OCI-LY3 (cell line): ENCODE data around the gene S100A5.

Source experiments
- CTCF ChIP-seq: fragments of 200-600, 300-600 bp; sonication (generic); IDR thresholded peaks from 2 replicates; pipeline ENCODE4 v1.5.1; 2014; ENCODE audit warnings: antibody characterized with exemption, low read length, low read depth
- EZH2phosphoT487 ChIP-seq: fragments of 200-600 bp; shearing (Covaris generic); IDR thresholded peaks from 2 replicates; pipeline ENCODE4 v1.6.1; 2018; ENCODE audit warnings: antibody characterized with exemption, mixed run types, low read depth

- TF ChIP-seq CTCF (no peak), EZH2phosphoT487 (no peak)
Measured at GRCh38 chr1:153565529-153566374, 25.0 kb upstream of the S100A5 start, which contains the start of gene S100A2.
